ENCODE measurements around the gene CPNE7. TPM values are rescaled to one million over a fixed set of nuclear protein-coding genes. Genes with fewer than 3 reads are reported as not detected.
A peak's percentile ranks its signal among the peaks of the same experiment; 100 is the strongest.

CPNE7 gene
- total and polyA plus RNA-seq, 2 of the 13 experiments (the other 11 are each of a cell fraction or from before 2014, with no cell fraction given), result 0.59 TPM; not detected in 1

DNA sequence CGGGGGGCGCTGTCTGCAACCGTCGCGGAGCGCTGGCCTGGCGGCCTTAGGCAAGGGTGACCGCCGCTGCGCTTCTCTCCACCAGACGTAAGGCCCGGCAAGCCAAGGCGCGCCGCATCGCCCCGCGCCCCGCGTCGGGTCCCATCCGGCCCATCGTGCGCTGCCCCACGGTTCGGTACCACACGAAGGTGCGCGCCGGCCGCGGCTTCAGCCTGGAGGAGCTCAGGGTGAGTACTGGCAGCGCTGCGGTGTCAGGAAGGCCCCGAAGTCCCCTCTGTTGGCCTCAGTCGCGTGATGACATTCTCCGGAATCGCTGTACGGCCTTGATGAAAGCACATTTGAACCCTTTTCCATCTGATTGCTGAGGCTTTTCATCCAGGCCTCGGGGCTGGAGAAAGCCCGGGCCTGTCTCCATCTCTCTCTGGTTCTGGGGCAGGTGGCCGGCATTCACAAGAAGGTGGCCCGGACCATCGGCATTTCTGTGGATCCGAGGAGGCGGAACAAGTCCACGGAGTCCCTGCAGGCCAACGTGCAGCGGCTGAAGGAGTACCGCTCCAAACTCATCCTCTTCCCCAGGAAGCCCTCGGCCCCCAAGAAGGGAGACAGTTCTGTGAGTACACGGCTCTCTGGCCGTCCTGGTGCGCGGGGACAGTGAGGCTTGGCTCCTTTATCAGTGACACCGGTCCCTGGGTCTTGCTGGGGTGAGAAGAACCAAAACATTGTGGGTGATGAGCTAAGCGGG, 14.2 kb upstream of the CPNE7 start:
- no peak for ATAC-seq
- Histone ChIP-seq H3K9me3 (ENCODE audit: low read length) (no peaks in the 10 kb centered on the region), H4K20me1 (ENCODE audit: insufficient read depth, low read length) (peaks cover 56% of the 10 kb centered on the region), H3K4me3 (replicated peaks in 1 of 3; ENCODE audit: insufficient read depth in 1 of 3, low read depth in 2 of 3, low read length in 3 of 3) (peak overlapping the region; percentile 96 to 97 (median 97)), H3K4me1 (ENCODE audit: insufficient read depth, low read length) (peaks cover 75% of the 10 kb centered on the region), H3K27me3 (ENCODE audit: control insufficient read depth in 1 of 2, insufficient read depth in 2 of 2, low read length in 2 of 2) (no peaks in the 10 kb centered on the region), H3K4me2 (ENCODE audit: low read depth, low read length) (peak overlapping the region; percentile 97), H3K27ac (ENCODE audit: extremely low read length, insufficient read depth, low read length) (peak overlapping the region; percentile 98), H3K9ac (ENCODE audit: insufficient read depth, low read depth, low read length) (peak overlapping the region; percentile 100), H2AFZ (ENCODE audit: low read length) (no peak overlapping the region), H3K79me2 (ENCODE audit: insufficient read depth, low read length) (peaks cover 25% of the 10 kb centered on the region), H3K36me3 (replicated peaks in 1 of 2; ENCODE audit: control insufficient read depth in 1 of 2, insufficient read depth in 2 of 2, low read length in 2 of 2) (peaks cover 29 to 43% of the 10 kb centered on the region in 2 experiments)
- intact Hi-C loops (cut with micrococcal nuclease; ENCODE audit: unreplicated experiment) (no loop called here), in situ Hi-C loops (cut with HindIII; ENCODE audit: extremely low pct_ligation_motif_present, low pct_unique_long_range_greater_than_20kb) (no loop called here)
- CTCF ChIA-PET (ENCODE audit: low intra/inter-chr PET ratio, low total read pairs), result no interaction called here
- DNase-seq (ENCODE audit: low spot score), result no peak
- no TSS peak for BruUV-seq (replicated peaks)
- POLR2A ChIA-PET, result interaction anchor here (1.0 kb wide), 1 partner anchor 16 kb away, joined by 4 read pairs; no protein-coding TSS in a partner anchor
- 3% methylated on average over 10 of the region's 58 CpGs for WGBS (ENCODE audit: low lambda C conversion rate)
- no peak for FAIRE-seq
- TF ChIP-seq, protein P1, sequence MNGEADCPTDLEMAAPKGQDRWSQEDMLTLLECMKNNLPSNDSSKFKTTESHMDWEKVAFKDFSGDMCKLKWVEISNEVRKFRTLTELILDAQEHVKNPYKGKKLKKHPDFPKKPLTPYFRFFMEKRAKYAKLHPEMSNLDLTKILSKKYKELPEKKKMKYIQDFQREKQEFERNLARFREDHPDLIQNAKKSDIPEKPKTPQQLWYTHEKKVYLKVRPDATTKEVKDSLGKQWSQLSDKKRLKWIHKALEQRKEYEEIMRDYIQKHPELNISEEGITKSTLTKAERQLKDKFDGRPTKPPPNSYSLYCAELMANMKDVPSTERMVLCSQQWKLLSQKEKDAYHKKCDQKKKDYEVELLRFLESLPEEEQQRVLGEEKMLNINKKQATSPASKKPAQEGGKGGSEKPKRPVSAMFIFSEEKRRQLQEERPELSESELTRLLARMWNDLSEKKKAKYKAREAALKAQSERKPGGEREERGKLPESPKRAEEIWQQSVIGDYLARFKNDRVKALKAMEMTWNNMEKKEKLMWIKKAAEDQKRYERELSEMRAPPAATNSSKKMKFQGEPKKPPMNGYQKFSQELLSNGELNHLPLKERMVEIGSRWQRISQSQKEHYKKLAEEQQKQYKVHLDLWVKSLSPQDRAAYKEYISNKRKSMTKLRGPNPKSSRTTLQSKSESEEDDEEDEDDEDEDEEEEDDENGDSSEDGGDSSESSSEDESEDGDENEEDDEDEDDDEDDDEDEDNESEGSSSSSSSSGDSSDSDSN (CRISPR knock-in tag; IDR thresholded peaks at IDR 0.05), result peak; percentile 12; the same call in 1 of the 2 replicates
- TF ChIP-seq ZNF841 (CRISPR knock-in tag; IDR thresholded peaks at IDR 0.05; ENCODE audit: borderline replicate concordance) (0 out of 2 replicates have a peak, but pooled peaks have one; percentile 55), SAFB2 (CRISPR knock-in tag; IDR thresholded peaks at IDR 0.05; ENCODE audit: borderline replicate concordance, low read depth) (0 out of 2 replicates have a peak, but pooled peaks have one; percentile 16), ZNF234 (CRISPR knock-in tag; conservative IDR thresholded peaks at IDR 0.05) (peak; percentile 86; the same call in 1 of the 2 replicates), RBFOX2 (IDR thresholded peaks at IDR 0.05; ENCODE audit: low read depth, low read length) (peak; percentile 57), ZNF34 (CRISPR knock-in tag; IDR thresholded peaks at IDR 0.05; ENCODE audit: borderline replicate concordance) (no peak), AGO2 (optimal IDR thresholded peaks at IDR 0.05; ENCODE audit: low read depth, low read length) (peak; percentile 96), POGZ (CRISPR knock-in tag; IDR thresholded peaks at IDR 0.05) (peak; percentile 23; the same call in 1 of the 2 replicates), SKIL (CRISPR knock-in tag; IDR thresholded peaks at IDR 0.05; ENCODE audit: borderline replicate concordance) (peak; percentile 56; the same call in 1 of the 2 replicates), ZNF891 (CRISPR knock-in tag; IDR thresholded peaks at IDR 0.05) (no peak; the same call in 1 of the 2 replicates)
- TF ChIP-seq, protein P2, sequence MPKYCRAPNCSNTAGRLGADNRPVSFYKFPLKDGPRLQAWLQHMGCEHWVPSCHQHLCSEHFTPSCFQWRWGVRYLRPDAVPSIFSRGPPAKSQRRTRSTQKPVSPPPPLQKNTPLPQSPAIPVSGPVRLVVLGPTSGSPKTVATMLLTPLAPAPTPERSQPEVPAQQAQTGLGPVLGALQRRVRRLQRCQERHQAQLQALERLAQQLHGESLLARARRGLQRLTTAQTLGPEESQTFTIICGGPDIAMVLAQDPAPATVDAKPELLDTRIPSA (CRISPR knock-in tag; IDR thresholded peaks at IDR 0.05; ENCODE audit: borderline replicate concordance), result 0 out of 2 replicates have a peak, but pooled peaks have one; percentile 29
- TF ChIP-seq, protein P3, sequence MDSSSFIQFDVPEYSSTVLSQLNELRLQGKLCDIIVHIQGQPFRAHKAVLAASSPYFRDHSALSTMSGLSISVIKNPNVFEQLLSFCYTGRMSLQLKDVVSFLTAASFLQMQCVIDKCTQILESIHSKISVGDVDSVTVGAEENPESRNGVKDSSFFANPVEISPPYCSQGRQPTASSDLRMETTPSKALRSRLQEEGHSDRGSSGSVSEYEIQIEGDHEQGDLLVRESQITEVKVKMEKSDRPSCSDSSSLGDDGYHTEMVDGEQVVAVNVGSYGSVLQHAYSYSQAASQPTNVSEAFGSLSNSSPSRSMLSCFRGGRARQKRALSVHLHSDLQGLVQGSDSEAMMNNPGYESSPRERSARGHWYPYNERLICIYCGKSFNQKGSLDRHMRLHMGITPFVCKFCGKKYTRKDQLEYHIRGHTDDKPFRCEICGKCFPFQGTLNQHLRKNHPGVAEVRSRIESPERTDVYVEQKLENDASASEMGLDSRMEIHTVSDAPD (CRISPR knock-in tag; IDR thresholded peaks at IDR 0.05), result peak; percentile 14; the same call in 1 of the 2 replicates
- TF ChIP-seq, protein P4, sequence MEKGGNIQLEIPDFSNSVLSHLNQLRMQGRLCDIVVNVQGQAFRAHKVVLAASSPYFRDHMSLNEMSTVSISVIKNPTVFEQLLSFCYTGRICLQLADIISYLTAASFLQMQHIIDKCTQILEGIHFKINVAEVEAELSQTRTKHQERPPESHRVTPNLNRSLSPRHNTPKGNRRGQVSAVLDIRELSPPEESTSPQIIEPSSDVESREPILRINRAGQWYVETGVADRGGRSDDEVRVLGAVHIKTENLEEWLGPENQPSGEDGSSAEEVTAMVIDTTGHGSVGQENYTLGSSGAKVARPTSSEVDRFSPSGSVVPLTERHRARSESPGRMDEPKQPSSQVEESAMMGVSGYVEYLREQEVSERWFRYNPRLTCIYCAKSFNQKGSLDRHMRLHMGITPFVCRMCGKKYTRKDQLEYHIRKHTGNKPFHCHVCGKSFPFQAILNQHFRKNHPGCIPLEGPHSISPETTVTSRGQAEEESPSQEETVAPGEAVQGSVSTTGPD (CRISPR knock-in tag; IDR thresholded peaks at IDR 0.05), result no peak

Measured in HepG2 (cell line).